Activated T-cell treated with anti-CD3 and anti-CD28 coated beads, Interleukin-2, amount 50 U/mL, for 1 hour (primary cell): Measurements from ENCODE around the gene RXRG.

Experiments
- DNase-seq: peaks from one replicate; pipeline ENCODE4 v3.0.0-alpha.2; 2020

RXRG gene

DNA sequence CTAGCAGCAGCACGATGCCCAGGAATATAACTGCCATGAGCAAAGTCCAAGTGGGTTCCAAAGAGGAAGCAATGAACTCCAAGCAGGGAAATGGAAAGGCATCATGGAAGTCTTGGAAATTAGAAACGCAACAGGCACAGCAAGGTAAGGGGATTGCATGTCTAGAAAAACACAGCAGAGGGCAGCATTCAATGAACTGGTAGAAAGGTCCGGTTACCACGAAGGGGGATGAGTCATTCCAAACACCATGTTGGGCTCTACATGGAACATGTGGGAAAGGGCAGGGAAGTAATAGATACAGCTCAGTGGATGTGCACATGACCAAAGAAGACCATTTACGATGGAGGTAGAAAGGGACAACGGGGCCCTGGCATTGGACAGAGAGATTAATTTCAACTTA, 36.4 kb downstream of the RXRG start:
- no peak for DNase-seq

DNA sequence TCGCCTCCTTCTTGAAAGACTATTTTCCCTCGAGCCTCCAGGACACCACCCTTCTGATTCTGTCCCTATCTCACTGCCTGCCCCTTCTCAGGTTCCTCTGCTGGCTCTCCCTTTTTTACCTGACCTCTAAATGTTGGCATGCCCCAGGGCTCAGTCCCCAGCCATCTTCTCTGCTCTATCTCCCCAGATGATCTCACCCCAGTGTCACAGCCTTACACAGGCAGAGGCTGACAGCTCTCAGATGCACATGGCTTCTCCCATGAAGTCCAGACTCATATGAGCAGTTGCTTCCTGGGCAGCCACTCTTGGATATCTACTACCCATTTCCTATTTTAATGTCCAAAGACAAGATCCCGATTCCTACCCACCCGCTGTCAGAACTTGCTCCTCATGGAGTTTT, 37.5 kb downstream of the RXRG start:
- DNase-seq: no peak

DNA sequence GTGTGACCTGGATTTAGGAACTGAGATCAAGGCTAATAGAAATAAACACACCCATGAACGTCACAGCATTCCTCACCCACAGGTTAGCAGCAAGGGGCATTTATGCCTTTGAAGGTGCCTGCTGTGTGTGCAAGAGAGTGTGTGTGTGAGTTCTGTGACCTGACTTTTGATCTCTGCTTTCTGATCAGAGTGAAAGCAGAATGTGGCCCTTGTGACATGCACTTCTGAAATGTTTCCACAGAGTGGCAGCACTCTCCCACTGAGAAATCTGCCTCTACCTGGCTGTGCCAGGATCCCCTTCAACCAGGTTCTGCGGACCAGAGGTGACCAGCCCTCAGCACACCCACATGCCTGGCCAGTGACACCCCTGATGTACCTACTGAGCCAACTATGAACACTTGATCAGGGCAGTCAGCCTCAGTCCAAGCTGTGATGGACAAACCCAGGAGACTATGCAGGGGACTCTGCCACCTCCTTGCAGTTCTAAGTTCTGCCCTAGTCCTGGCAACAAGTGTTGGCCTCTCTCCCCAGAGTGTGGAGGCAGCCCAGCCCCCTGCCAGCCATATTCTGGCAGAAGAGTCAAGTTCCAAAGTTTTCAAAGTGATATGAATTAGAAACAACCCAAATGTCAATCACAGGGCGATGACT, 41.0 kb downstream of the RXRG start:
- DNase-seq: peak; percentile 27

DNA sequence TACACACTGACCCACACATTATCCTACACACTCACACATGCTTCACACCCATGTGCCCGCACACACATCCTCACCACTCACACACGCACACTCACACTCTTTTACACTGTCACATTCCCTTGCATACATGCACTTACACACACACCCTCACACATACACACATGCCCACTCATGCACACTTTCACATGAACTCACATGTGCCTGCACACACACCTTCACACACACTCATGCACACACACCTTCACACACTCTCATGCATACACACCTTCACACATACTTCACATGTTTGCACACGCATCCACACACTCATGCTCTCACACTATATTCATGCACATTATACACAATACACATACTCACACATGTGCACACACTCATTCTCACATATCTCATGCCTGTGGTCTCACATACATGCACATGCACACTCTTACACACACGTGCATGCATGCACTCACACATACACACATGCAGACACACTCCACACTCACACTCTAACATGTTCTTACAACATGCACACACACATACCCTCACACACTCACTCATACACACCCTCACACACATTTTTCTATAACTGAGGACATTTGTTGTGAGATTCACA, 42.3 kb downstream of the RXRG start:
- no peak for DNase-seq

DNA sequence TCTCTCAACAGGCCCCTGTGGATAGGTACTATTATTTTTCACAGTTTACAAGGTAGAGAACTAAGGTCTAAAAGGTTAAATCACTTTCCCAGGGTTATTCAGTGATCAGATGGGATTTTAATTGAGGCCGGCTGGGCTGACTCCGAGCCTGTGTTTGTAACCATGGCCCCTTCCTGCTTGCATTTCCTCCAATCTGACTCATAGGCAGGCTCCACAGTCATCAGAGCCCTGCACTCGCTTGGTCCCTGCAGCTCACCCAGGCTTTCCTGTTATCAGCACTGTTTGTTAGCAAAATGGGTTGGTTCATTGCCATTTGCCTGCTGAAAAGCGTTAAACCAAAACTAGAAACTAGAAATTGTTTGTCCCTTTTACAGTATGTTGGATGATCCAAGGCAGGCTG, 47.0 kb downstream of the RXRG start:
- no peak for DNase-seq

DNA sequence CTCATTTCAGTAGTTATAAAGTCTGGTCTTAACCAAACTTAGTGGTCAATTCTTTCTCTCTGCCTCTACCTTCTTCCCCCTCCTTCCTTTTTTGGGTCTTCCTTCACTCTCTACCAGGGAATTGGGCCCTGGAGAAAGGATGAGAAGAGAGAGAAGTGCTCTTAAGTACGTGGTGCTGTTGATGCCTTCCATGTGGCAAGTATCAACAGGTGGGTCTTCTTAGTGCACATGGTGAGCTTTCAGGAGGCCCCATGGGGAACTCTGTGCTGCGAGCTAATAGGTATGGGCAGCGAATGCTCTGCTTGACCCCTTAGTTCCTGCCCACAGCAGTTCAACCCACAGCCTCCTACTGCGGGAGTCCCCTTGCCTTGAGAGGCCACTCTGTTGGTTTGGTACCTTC, 49.0 kb downstream of the RXRG start:
- DNase-seq: no peak

DNA sequence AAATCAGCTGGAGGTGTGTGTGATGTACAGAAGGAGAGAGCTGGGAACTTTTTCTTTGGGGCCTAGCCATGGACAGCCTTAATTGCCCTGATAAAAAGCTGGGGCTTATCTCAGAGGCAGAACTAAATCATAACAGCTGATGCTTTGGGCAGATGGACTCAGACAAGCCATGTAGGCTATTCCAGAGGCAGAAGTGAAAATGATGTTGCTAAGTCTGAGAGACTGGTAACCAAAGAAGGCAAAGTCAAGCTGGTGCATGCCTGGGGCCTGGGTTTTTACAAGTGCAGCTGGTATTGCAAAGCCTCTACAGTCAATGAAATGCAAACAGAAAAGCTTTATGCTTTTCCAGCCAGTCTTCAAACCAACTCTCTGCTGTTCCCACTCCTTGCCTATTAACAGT, 49.4 kb downstream of the RXRG start:
- no peak for DNase-seq

DNA sequence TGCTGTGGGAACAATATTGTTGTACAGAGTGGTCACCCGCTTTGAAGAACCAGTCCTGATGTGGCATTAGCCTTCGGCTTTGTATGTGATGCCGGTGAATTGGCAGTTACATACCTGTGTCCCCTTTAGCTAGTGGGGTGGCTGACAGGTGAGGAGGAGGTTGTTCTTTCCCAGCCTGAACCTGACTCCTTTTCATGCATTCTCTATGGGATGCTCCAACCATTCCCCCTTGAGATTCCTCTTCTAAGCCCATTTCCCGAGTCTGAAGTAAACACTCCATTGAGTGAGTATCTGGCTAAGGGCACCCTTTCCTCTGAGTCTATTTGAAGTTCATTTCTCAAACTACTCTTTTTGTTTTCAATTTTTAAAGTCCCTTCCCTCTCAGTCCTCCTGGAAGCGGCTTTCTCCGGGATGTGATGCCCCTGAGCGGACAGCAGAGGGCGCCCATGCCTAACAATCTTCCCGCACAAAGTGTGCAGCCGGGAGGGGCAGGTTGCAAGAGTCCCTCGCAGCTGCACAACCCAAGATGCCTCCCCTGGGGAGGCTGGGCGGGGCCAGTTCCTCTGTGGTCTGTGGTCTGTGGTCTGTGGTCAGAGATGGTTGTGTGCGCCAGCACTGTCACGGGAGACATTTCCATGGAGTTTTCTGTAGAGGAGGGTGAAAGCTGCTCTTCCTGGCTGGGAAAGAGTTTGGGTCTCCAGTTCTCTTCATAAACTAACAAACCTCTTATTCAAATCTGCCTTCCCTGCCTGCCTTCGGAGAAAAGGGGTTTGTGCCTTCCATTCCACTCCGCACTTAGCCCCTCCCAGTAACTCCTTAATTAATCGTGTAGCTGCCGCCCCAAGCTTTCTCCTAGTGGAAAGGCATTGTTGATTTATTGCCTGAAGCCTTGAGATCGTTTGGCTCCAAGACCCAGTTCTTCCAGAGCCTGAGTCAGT, 52.0 kb downstream of the RXRG start:
- peak; percentile 91 for DNase-seq

DNA sequence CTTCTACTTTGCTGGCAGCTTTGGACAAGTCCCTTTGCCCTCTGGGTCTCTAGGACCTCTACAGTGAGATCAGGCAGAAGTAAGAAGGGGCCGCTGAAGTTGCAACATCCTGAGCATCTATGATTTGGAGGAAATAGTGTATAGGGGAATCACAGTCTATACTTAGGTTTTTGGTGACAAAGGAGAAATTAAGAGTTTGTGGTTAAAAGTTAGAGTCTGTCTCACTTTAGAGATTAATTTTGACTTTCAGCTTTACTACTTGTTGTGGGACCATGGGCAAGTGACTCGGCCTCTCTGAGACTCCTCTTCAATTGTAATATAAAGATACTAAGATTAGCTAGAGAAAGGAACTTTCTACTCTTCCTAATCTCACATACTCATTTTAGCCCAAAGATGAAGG, 55.3 kb downstream of the RXRG start:
- DNase-seq: no peak

DNA sequence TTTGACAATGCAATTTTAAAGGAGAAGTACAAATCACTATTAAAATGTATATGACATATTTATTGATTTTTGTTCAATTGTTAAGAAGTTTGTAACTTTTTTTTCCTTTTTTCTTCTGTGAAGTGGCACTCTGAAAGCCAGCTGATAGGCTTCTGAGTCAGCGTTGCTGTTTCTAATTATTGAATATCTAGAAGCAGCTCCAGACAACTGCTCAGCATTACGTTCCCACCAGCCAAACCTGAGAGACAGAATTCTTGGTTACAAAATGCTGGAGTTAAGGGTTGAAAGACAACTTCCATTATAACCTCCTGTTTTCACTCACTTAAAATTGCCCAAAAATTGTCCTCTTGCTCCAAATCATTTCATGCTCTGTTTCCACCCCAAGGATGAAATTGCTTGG, 57.0 kb downstream of the RXRG start:
- no peak for DNase-seq

DNA sequence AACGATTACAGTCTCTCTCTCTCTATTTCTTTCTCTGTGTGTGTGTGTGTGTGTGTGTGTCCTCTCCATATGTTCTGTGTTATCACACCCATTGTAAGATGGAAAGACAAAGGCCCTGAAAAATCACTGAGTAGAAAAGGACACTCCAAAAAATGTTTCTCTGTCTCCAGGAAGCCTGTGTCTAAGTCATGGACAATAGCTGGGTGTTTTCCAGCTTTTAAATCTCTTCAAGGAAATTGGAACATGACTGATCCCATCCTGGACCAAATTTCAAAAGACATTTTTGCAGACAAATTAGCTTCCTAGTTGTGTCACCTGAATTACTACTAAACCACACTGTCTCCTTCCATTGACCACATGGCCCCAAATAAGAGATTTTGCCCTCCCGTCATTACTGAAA, 57.4 kb downstream of the RXRG start:
- DNase-seq: no peak

DNA sequence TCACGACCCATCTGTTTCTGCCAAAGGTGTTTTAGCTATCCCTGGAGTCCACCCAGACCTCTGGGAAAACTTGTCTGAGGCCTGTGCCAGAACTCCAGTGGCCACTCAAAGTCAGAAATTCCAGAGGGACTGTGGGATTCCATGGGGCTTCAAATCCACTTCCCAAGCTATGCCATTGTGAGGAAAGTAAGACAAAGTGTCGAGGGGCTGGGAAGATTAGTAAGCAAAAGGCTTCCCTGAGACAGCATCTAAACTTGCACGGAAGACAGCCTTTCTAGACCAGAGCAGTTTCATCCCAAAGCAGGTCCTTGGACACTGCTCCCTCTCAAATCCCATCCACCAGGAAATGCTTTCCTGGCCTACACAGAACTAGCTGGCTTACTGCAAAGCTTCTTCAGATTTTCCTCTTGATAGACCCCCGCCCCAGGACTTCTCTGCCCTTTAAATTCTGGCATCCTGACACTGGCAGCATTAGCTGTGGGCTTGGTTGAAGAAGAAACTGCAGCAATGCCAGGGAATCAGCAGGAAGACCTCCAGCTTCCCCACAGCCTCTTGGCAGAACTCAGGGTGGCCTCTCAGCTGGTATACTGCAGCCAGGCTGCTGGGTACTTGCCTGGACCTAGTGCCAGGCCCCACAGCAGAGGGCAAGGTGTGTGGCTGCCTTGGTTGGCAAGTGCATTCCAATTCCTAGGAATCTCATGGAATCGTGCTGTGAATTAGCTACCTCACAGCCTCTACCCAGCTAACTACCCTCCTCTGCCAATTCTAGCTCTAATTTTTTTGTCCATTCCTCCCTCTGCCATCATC, 61.1 kb downstream of the RXRG start:
- DNase-seq: no peak

DNA sequence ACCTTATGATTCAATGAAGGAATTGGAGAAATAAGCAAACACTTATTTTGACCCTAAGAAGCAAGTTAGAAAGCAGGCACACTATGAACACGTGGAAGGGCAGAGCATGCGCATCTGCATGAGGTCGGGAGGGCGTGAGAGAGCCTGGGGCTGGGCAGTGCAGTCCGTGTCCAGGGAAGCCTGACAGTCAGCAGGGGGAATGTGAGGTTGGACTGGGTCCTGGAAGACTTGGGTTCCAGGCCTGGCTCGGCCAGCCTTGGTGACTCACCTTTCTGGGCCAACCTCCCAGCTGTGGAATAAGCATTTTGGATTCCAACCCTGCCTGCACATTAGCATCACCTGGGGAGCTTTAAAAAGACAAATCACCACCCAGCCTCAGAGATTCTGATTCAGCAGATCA, 61.9 kb downstream of the RXRG start:
- DNase-seq: no peak

DNA sequence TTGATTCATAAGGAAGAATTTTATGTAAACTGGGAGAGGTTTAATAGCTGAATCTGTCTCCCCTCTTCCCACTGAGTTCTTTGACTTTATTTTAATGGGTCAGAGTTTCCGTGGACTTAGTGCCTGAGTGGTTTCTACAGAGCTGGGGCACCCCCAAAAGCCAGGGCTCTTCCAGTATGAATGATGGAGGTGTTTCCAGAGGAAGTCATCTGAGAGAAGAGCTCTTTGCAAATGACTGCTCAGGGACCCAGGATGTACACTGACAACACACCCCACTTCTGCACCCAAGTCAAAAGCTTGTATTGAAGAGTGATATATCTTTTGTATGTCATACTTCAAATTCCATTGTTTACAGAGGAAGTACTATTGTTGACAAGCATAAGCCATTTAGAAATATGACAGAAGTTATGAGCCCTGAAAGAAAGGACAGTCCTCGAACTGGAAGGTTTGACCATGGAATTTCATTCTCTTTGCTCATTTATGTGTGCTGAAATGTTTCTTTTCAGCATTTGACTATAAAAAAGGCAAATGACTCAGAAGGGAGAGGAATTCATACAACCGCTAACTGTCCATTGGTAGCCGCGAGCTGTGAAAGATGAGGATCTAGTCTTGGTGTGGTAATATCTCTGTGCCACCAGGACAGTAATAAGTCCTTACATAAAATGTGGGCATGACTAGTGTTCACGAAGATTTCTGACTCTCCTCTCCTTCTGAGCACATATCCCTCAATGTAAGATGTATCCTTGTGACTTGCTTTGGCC, 63.0 kb downstream of the RXRG start:
- DNase-seq: no peak

DNA sequence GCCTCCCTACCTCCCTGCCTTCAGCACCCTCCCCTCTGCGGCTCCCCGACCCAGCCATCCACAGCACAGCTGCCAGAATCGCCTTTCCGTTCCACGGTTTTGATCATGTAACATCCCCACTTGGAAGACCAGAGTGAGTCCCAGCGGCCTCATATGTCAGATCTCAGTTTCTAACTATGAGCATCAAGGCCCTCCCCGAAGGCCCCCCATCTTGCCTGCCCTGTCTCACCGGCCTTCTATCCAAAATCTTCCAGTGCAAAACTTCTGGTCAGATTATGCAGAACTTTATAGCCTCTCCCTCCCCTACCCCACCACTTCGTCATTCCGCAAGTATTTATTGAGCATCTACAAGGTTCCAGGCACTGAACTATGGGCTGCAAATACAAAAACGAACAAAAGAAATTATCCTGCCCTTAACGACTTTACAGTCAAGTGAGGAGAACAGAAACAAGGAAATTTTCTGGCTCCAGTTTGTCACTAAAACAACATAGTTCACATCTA, 68.1 kb downstream of the RXRG start:
- no peak for DNase-seq

DNA sequence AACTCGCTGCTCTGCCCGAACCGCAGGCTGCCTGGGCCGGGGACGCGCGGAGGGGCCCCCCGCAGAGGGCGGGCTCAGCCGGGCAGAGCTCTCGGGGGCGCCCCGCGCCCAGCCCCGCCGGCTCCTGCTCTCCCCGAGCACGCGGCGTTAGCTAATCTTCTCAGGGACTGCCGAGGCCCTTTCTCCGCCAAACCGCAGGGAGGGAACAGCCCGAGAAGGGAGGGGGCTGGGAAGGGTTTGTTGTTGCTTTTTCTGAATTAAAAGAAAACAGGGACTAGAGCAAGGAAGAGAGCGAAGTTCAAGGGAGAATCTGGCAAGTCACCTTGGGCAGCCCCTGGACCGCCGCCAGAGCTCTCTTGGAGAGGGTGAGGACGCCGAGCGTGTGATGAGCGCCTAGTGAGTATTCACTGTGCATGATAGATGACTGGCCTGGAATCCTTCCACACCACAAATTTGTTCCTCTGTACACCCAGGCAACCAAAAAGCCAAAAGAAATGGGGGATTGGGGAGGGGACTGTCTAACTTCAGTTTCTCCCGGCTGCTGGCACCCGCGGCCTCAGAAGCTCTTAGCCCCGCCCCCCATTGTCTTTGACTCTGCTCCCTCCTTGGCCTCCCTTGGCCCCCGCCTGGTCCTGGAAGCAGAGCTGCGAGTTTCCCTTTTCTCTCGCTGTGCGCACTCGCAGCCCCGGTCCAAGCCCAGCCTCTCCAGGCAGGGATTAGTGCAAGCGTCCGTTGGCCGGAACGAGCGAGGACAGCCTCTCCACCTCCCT, 68.7 kb downstream of the RXRG start:
- DNase-seq: peak; percentile 42

DNA sequence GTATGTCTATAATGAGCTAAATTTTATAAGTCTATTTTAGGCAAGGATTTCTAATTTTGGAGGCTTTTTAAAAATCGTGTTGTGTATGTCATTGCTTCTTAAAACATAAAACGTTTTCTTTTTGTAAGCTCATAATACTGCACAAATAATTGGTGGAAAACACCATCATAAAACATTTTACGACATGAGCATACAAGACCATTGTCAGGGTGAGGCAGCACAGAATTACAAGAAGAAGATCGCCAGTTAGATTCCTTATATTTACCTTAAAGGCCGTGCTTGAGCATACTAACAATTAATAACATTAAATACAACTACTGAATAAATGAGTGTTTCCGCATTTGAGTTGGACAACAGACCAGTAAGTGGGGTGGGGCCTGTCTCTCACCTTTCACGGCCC, 69.3 kb downstream of the RXRG start:
- no peak for DNase-seq

DNA sequence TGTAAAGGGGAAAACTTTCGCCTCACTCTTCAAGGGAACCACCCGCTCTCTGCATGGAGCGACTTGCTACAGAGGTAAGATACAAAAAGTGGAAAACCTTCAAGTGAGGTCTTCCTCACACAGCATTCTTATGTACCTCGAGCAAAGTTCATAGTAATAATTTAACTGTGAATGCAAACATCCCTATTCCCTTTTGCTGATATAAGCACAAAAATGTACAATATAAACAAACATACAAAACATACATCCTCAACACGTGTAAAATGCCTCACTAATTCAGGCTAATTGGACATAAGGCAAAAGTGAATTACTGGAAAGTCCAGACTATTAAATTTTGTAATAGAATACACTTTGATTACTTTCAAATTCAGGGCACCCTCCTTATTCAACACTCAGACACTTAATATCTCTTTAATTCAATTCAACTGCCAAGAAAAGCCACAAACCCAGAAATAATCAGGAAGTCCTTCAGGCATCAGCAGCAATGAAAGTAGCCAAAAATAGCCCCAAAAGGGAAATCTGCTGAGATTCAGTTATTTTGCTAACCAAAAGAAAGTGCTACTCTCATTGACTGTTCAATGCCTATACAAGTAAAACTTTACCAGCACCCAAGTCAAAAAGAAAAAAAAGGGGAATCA, 73.2 kb downstream of the RXRG start:
- no peak for DNase-seq

DNA sequence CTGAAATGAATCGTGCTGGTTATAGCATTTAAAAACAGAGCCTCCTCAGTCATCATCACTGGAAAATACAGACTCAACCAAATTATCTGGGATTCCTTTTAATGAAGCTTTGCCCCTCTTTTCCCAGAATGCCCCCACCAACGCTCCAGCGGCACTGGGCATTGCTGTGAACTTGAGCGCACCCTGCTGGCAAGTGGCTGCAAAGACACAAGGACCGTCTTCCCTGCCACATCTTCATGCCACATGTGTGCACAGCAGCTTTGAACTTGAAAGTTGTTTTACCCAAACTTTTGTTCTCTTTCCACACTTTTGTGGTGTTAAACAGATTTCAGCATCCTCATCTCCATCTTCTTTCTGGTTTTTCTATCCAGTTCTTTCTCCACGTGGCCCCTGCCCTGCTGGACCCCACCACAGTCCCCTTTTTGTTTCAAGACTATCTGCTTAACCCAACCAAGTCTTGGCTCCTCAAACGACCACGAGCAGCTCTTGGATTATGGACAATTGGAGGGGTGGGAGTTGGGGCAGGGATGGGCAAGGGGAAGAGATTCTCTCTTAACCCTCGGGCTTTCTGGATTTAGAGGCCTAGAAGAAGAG, 75.6 kb downstream of the RXRG start:
- peak; percentile 60 for DNase-seq

DNA sequence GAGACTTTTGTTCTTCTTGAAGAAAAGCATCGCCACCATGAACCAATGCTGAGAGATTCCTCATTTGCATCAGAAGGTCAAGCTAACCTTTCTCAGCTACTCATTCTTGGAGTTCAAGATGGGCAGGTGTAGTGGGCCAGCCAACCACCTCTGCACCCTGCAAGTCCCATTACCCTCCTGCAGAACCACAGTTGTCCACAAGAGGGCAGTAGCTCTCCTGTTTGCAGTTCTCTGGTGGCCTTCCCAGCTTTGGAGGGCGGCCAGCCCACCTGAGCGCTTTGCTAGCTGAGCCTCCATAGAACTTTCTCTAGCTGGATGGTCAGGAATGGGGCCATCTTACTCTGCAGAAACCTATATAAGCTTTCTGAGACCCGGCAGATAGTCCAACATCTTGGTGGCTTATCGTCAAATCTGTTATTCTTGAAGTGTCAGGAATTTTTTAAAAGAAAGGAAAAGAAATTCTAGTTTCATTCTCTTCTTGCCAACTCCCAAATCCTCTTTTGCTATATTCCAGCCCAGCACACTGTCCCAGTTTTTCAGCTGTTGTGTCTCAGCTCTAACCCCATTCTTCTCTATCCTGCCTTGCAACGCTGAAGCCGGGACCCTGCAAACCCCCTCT, 77.4 kb downstream of the RXRG start:
- DNase-seq: peak; percentile 76
